Prostate gland (tissue), 2 donors: ENCODE data around the gene NTM. TPM values are rescaled to one million over a fixed set of nuclear protein-coding genes. Genes with fewer than 3 reads are reported as not detected.
"Not testable (repeated sequence)": the region's sequence is repeated elsewhere in the genome, so short reads cannot be mapped to it uniquely, and the experiment has no call there.

Experiments
- DNase-seq: peaks from one replicate; pipeline ENCODE4 v3.0.0-alpha.2; 2019; ENCODE audit warnings: low spot score
- H3K27ac ChIP-seq, 2 donors: fragments of 200-600 bp; sonication (generic); 2 replicates each; pipeline ENCODE4 v1.5.1; 2017 to 2019
- H3K27me3 ChIP-seq: fragments of 200-600 bp; sonication (generic); replicated peaks from 2 replicates; pipeline ENCODE4 v1.5.1; 2019; ENCODE audit not compliant: insufficient read depth
- H3K36me3 ChIP-seq, 2 donors: fragments of 200-600 bp; sonication (generic); 1 replicate in 1 of 2; 2 replicates in 1 of 2; pipeline versions ENCODE4 v1.5.1 to v1.8.1; 2017 to 2019
- H3K4me1 ChIP-seq: fragments of 200-600 bp; sonication (generic); replicated peaks from 2 replicates; pipeline ENCODE4 v1.5.1; 2019
- H3K4me3 ChIP-seq, 2 donors: fragments of 200-600 bp; sonication (generic); 2 replicates each; pipeline ENCODE4 v1.5.1; 2017 to 2019
- H3K9me3 ChIP-seq: fragments of 200-600 bp; sonication (generic); 2 replicates; pipeline ENCODE4 v1.5.1; 2017
- CTCF ChIP-seq, 4 experiments: fragments of 200-600 bp in 2 of 4; fragments of 450-650 bp in 2 of 4; sonication (generic) in 2 of 4; IDR thresholded peaks; 1 replicate in 3 of 4; 2 replicates in 1 of 4; pipeline ENCODE4 v1.5.1; 2016 to 2019; ENCODE audit warnings: antibody characterized with exemption in 4 of 4, mild to moderate bottlenecking in 2 of 4, moderate library complexity in 2 of 4
- POLR2A ChIP-seq: fragments of 450-650 bp; IDR thresholded peaks from one replicate; pipeline ENCODE4 v1.6.1; 2016; ENCODE audit warnings: antibody characterized with exemption, mild to moderate bottlenecking
- POLR2AphosphoS5 ChIP-seq: sonication (generic); formaldehyde crosslinking; IDR thresholded peaks from one replicate; pipeline ENCODE4 v1.6.1; 2017; ENCODE audit warnings: antibody characterized with exemption
- WGBS: methylation state at CpG from one replicate; pipeline ENCODE4 v1.1.5; 2018; 5-methylcytosine and 5-hydroxymethylcytosine counted together
- intact Hi-C: fragments of 100-400 bp; cut with DNase I; formaldehyde crosslinking; loops from one replicate; pipeline ENCODE4 v1.14.2; 2022
- total RNA-seq, 2 donors: library from RNA; depleted of rRNA; stranded (reverse); fragments of >200 nt; gene quantifications; one replicate each; pipeline ENCODE4 v1.1.0, GENCODE V29; 2016

NTM gene
- total RNA-seq, 2 donors from 2014 or later: 7.4 TPM; not detected in 1

- Histone ChIP-seq H3K36me3 (no peaks in the 10 kb centered on the region), H3K4me3 (no peak overlapping the region), H3K4me1 (no peaks in the 10 kb centered on the region), H3K9me3 (no peaks in the 10 kb centered on the region), H3K27me3 (peaks cover 6% of the 10 kb centered on the region), H3K27ac (no peak overlapping the region)
- TF ChIP-seq CTCF (IDR thresholded peaks at IDR 0.05) (no peak), POLR2A (no peak), POLR2AphosphoS5 (no peak)
- 79% methylated on average over 10 of the region's 10 CpGs for WGBS
- intact Hi-C loops: no loop called here
- DNase-seq: no peak
Observed at GRCh38 chr11:131909426-131910177, 539.2 kb downstream of the NTM start.

GRCh38 chr11:131910178-131910522 is 539.7 kb downstream of the NTM start:
- 6% methylated on average over 21 of the region's 21 CpGs for WGBS
- H3K27me3 ChIP-seq: peaks cover 6% of the 10 kb centered on the region
- no peaks in the 10 kb centered on the region for H3K9me3 ChIP-seq
- H3K4me3 ChIP-seq: peak overlapping the region in 1 of 2 donors; percentile 26
- intact Hi-C loops: no loop called here
- no peak overlapping the region for H3K27ac ChIP-seq
- H3K4me1 ChIP-seq: no peaks in the 10 kb centered on the region
- no peak for TF ChIP-seq POLR2A
- TF ChIP-seq POLR2AphosphoS5: no peak
- TF ChIP-seq CTCF (IDR thresholded peaks at IDR 0.05): no peak
- DNase-seq: no peak
- no peaks in the 10 kb centered on the region for H3K36me3 ChIP-seq

- Histone ChIP-seq H3K4me1 (no peaks in the 10 kb centered on the region), H3K27me3 (peaks cover 6% of the 10 kb centered on the region), H3K9me3 (no peaks in the 10 kb centered on the region), H3K27ac (no peak overlapping the region), H3K36me3 (no peaks in the 10 kb centered on the region), H3K4me3 (peak overlapping the region in 1 of 2 donors; percentile 26)
- intact Hi-C loops: no loop called here
- TF ChIP-seq CTCF (IDR thresholded peaks at IDR 0.05): no peak
- no peak for TF ChIP-seq POLR2AphosphoS5
- no peak for TF ChIP-seq POLR2A
- WGBS: 1% methylated on average over 90 of the region's 105 CpGs
- no peak for DNase-seq
Observed at GRCh38 chr11:131910523-131911387, 540.3 kb downstream of the NTM start.

- H3K9me3 ChIP-seq, H3K36me3 ChIP-seq, H3K27ac ChIP-seq, DNase-seq, H3K4me1 ChIP-seq, H3K27me3 ChIP-seq, intact Hi-C loops: not testable (repeated sequence)
- WGBS: 12% methylated on average over 34 of the region's 36 CpGs
- peak overlapping the region in 1 of 2 donors; percentile 26 for H3K4me3 ChIP-seq
Observed at GRCh38 chr11:131911388-131912032, 541.1 kb downstream of the NTM start.

GRCh38 chr11:131912134-131912533 is 541.7 kb downstream of the NTM start:
- no peak overlapping the region for H3K4me3 ChIP-seq
- H3K27me3 ChIP-seq: peaks cover 6% of the 10 kb centered on the region
- no peaks in the 10 kb centered on the region for H3K9me3 ChIP-seq
- no peak for TF ChIP-seq CTCF (IDR thresholded peaks at IDR 0.05)
- TF ChIP-seq POLR2A: no peak
- no peak for TF ChIP-seq POLR2AphosphoS5
- no peaks in the 10 kb centered on the region for H3K4me1 ChIP-seq
- no peak for DNase-seq
- intact Hi-C loops: no loop called here
- no peaks in the 10 kb centered on the region for H3K36me3 ChIP-seq
- WGBS: 58% methylated on average over 7 of the region's 7 CpGs
- H3K27ac ChIP-seq: no peak overlapping the region
